Nephron progenitor cell (in vitro differentiated cells): ENCODE data around the gene MIB2.
"Not testable (repeated sequence)": the region's sequence is repeated elsewhere in the genome, so short reads cannot be mapped to it uniquely, and the experiment has no call there.

Experiments
- DNase-seq: peaks from one replicate; pipeline ENCODE4 v3.0.0; 2021
- H3K27ac Mint-ChIP-seq: 2 replicates; pipeline ENCODE4 v1.8.0; 2021; ENCODE audit warnings: mild to moderate bottlenecking, moderate library complexity, mixed read lengths
- H3K27me3 Mint-ChIP-seq: 2 replicates; pipeline ENCODE4 v1.8.0; 2021; ENCODE audit warnings: mild to moderate bottlenecking, low read depth, mixed read lengths; ENCODE audit not compliant: poor library complexity
- H3K36me3 Mint-ChIP-seq: 2 replicates; pipeline ENCODE4 v1.8.0; 2021; ENCODE audit warnings: low read depth, mixed read lengths
- H3K4me1 Mint-ChIP-seq: 2 replicates; pipeline ENCODE4 v1.8.0; 2021; ENCODE audit warnings: mixed read lengths
- H3K4me3 Mint-ChIP-seq: 2 replicates; pipeline ENCODE4 v1.8.0; 2021; ENCODE audit warnings: mild to moderate bottlenecking, moderate library complexity, mixed read lengths
- H3K9me3 Mint-ChIP-seq: 2 replicates; pipeline ENCODE4 v1.8.0; 2021; ENCODE audit warnings: mild to moderate bottlenecking, moderate library complexity, mixed read lengths
- TF ChIP-seq, protein P1 (sequence below): fragments of 200-600 bp; sonication (generic); IDR thresholded peaks from 2 replicates; pipeline ENCODE4 v1.5.0; 2021; ENCODE audit warnings: antibody characterized with exemption

Gene MIB2

GRCh38 chr1:1658583-1659549 lies 43.6 kb downstream of the MIB2 start, which contains the start of gene CDK11B:
Gene CDK11B (minus strand): TSS chr1:1659004. CDS start chr1:1657485, 1,519 bp downstream.
- TF ChIP-seq, protein P1, sequence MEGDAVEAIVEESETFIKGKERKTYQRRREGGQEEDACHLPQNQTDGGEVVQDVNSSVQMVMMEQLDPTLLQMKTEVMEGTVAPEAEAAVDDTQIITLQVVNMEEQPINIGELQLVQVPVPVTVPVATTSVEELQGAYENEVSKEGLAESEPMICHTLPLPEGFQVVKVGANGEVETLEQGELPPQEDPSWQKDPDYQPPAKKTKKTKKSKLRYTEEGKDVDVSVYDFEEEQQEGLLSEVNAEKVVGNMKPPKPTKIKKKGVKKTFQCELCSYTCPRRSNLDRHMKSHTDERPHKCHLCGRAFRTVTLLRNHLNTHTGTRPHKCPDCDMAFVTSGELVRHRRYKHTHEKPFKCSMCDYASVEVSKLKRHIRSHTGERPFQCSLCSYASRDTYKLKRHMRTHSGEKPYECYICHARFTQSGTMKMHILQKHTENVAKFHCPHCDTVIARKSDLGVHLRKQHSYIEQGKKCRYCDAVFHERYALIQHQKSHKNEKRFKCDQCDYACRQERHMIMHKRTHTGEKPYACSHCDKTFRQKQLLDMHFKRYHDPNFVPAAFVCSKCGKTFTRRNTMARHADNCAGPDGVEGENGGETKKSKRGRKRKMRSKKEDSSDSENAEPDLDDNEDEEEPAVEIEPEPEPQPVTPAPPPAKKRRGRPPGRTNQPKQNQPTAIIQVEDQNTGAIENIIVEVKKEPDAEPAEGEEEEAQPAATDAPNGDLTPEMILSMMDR: peak; percentile 52
- Mint-ChIP-seq H3K27ac (peak within 1 kb of the TSS; percentile 100), H3K36me3 (peaks cover 14% of the 10 kb centered on the region), H3K4me3 (peak within 1 kb of the TSS; percentile 95)
- not testable (repeated sequence) for H3K4me1 Mint-ChIP-seq, H3K27me3 Mint-ChIP-seq, H3K9me3 Mint-ChIP-seq
- peak; percentile 90 for DNase-seq

DNA sequence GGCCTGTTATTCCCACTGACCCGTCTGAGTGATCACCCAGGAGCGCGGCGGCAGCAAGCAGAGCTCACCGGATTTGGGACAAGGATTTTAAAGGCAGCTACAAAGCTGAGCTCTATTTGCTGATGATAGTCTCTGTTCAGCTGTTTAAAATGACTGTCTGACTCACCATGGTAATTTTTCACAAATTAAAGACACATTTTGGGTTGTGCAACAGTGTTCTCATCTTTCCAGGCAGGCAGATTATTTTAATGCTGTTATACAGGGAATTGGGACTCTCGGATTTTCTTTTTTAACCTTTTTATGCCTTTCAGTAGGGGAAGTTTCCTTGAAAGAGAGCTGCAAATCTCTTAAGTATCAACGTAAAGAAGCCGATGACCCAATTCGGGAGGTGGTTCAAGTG lies 47.1 kb downstream of the MIB2 start:
- not testable (repeated sequence) for H3K27me3 Mint-ChIP-seq, H3K36me3 Mint-ChIP-seq, H3K4me1 Mint-ChIP-seq, H3K4me3 Mint-ChIP-seq, H3K9me3 Mint-ChIP-seq, H3K27ac Mint-ChIP-seq, DNase-seq

DNA sequence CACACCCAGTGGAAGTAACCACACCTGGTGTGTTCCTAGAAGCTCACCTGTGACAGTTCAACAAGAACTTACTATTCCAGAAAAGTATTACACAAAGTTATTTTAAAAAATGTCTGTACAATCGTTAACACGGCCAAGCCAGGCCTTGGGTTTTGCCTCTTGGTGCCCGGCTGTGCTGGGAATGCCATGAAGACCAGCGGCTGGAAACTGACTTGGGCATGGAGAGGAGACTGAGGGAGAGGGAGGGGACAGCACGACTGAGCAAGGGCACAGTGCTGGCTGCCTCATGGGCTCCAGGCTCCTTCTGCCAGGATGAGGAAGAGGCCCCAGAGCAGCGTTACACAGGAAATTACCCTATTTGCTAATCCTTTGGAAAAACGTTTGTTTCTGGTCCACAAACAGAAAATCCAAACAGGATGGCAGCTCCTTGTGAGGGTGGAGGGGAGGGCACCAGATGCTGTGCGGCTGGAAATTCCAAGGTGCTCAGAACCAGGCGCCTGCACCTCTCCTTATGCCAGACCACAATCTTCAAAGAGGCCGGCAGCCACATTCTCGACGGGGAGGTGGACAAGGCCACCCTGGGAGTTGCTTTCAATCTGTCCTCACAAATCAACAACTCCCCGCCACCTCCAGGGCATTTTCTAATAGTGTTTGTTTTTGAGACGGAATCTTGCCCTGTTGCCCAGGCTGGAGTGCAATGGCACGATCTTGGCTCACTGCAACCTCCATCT lies 47.7 kb downstream of the MIB2 start:
- not testable (repeated sequence) for H3K27ac Mint-ChIP-seq

DNA sequence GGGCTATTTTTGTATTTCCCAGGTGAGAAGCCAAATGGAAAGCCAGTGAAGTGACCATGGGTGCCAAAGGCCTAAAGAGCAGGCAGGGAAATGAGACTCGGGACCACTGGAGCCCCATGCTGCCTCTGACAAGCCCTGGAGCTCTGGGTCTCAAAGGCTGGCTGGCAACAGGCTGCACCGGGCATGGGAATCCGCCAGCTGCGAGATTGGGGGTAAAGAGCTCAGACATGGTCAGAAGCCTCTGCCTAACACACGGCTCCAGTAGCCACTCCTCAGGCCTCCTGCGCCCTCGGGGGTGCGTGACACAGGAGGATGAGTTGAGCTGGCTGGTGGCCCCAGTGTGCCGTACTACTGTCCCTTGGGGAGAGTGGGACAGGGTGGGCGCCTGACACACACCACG lies 49.0 kb downstream of the MIB2 start:
- not testable (repeated sequence) for H3K4me3 Mint-ChIP-seq, H3K4me1 Mint-ChIP-seq, H3K27me3 Mint-ChIP-seq, H3K36me3 Mint-ChIP-seq, H3K27ac Mint-ChIP-seq, H3K9me3 Mint-ChIP-seq, DNase-seq

More for the DNA sequence above, 47.7 kb downstream of the MIB2 start:
- not testable (repeated sequence) for DNase-seq, H3K36me3 Mint-ChIP-seq, H3K9me3 Mint-ChIP-seq, H3K4me3 Mint-ChIP-seq, H3K4me1 Mint-ChIP-seq, H3K27me3 Mint-ChIP-seq

DNA sequence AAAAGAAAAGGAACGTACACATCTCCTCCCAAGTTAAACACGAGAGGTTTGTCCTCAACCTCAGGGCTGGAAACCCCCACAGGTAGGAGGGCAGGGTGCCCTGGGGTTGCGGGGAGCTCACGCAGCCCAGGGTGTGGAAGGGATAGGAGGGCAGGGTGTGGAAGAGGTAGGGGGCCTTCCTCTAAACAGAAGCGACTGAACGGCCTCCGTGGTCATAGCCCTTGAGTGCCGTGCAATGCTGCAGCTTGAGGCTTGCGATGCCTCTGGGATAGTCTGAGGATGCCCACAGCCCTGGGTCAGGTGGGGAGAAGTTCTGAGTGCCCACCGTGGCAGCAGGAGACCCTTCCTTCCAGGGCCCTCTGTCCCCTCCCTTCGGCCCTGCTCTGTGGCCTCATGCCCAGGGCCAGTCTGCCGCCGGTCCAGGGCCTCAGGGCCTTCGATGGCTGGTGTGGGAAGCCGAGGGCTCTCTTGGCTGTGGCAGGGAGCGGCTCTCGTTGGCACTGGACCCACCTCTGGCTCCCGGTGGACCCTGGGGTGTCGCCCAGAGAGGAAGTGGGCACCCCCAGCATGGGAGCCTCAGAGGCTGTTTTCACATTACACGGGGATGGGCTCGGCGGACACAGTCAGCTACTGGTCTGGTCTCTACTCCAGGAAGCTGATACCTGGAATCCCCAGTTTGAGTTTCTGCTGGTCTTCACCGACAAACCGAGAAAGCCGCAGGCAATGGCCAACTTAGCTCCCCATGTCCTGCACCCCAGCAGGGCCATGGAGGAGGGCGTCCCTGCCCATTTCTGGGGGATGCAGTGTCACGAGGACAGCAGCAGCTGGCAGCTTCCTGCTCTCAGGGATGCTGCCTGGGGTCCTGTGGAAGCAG lies 49.9 kb downstream of the MIB2 start:
- H3K36me3 Mint-ChIP-seq: peaks cover 9% of the 10 kb centered on the region
- peak overlapping the region; percentile 57 for H3K27ac Mint-ChIP-seq
- no peak overlapping the region for H3K4me3 Mint-ChIP-seq
- no peaks in the 10 kb centered on the region for H3K9me3 Mint-ChIP-seq
- TF ChIP-seq, protein P1: no peak
- H3K4me1 Mint-ChIP-seq: no peaks in the 10 kb centered on the region
- DNase-seq: no peak
- H3K27me3 Mint-ChIP-seq: no peaks in the 10 kb centered on the region

- peak; percentile 55 for DNase-seq
- Mint-ChIP-seq H3K4me1 (no peaks in the 10 kb centered on the region), H3K36me3 (peaks cover 9% of the 10 kb centered on the region), H3K27me3 (no peaks in the 10 kb centered on the region), H3K27ac (no peak overlapping the region), H3K9me3 (no peaks in the 10 kb centered on the region), H3K4me3 (no peak overlapping the region)
- TF ChIP-seq, protein P1: peak; percentile 47
Observed at GRCh38 chr1:1665815-1666251, 50.5 kb downstream of the MIB2 start.
